SK-N-SH treated with all-trans-retinoic acid at 6 μM for 48 hours (cell line): Measurements from ENCODE around the gene TBXT.

ENCODE experiments used
- ARNTL ChIP-seq: fragments of 450-650 bp; formaldehyde crosslinking; IDR thresholded peaks from 2 replicates; pipeline ENCODE4 v1.5.0; 2020; ENCODE audit warnings: low read depth, mild to moderate bottlenecking, moderate library complexity, borderline replicate concordance
- CREB5 ChIP-seq: fragments of 250-450 bp; sonication (Bioruptor Pico); IDR thresholded peaks from 2 replicates; pipeline ENCODE4 v1.5.1; 2020; ENCODE audit warnings: low read depth, mild to moderate bottlenecking, moderate library complexity
- CSRNP3 ChIP-seq: fragments of 250-450 bp; sonication (Bioruptor Pico); IDR thresholded peaks from 2 replicates; pipeline ENCODE4 v1.5.1; 2021; ENCODE audit warnings: mild to moderate bottlenecking, moderate library complexity
- GLIS3 ChIP-seq: fragments of 250-450 bp; sonication (Bioruptor Pico); IDR thresholded peaks from 2 replicates; pipeline ENCODE4 v1.5.0; 2020; ENCODE audit warnings: mild to moderate bottlenecking, moderate library complexity
- ISL1 ChIP-seq: fragments of 250-450 bp; sonication (Bioruptor Pico); IDR thresholded peaks from 2 replicates; pipeline ENCODE4 v2.1.2; 2022; ENCODE audit warnings: mild to moderate bottlenecking, moderate library complexity
- PATZ1 ChIP-seq: fragments of 250-450 bp; sonication (Bioruptor Pico); IDR thresholded peaks from 2 replicates; pipeline ENCODE4 v1.8.0; 2020; ENCODE audit warnings: mild to moderate bottlenecking, moderate library complexity, borderline replicate concordance
- POU6F1 ChIP-seq: fragments of 250-450 bp; sonication (Bioruptor Pico); IDR thresholded peaks from 2 replicates; pipeline ENCODE4 v1.8.0; 2021; ENCODE audit warnings: low read depth, mild to moderate bottlenecking, moderate library complexity, borderline replicate concordance
- RARB ChIP-seq: fragments of 250-450 bp; sonication (Bioruptor Pico); IDR thresholded peaks from 2 replicates; pipeline ENCODE4 v1.8.0; 2021; ENCODE audit warnings: mild to moderate bottlenecking, moderate library complexity
- TCF4 ChIP-seq: fragments of 250-450 bp; sonication (Bioruptor Pico); IDR thresholded peaks from 2 replicates; pipeline ENCODE4 v1.8.0; 2021; ENCODE audit warnings: mild to moderate bottlenecking, moderate library complexity, borderline replicate concordance
- TOX ChIP-seq: fragments of 250-450 bp; sonication (Bioruptor Pico); IDR thresholded peaks from 2 replicates; pipeline ENCODE4 v1.8.0; 2021; ENCODE audit warnings: mild to moderate bottlenecking, moderate library complexity, borderline replicate concordance
- ZFP3 ChIP-seq: fragments of 250-450 bp; sonication (Bioruptor Pico); IDR thresholded peaks from 2 replicates; pipeline ENCODE4 v1.5.0; 2020; ENCODE audit warnings: mild to moderate bottlenecking, moderate library complexity

GRCh38 chr6:166176106-166176505, 8.5 kb upstream of the TBXT start:
- TF ChIP-seq CREB5 = no peak
- TF ChIP-seq PATZ1 = no peak
- no peak for TF ChIP-seq ARNTL (CRISPR knock-in tag)
- no peak for TF ChIP-seq TCF4 (CRISPR knock-in tag)
- no peak for TF ChIP-seq POU6F1
- no peak for TF ChIP-seq TOX (CRISPR knock-in tag)
- no peak for TF ChIP-seq ZFP3
- no peak for TF ChIP-seq GLIS3 (CRISPR knock-in tag)
- TF ChIP-seq CSRNP3 (CRISPR knock-in tag) = no peak
- no peak for TF ChIP-seq ISL1 (CRISPR knock-in tag)
- no peak for TF ChIP-seq RARB (CRISPR knock-in tag)
